Brain microvascular endothelial cell (primary cell): ENCODE results near the gene SLC24A3.

ENCODE experiments used
- DNase-seq: peaks from one replicate; pipeline ENCODE4 v3.0.0-alpha.2; 2020
- H3K27ac ChIP-seq: fragments of 250-450 bp; sonication (Bioruptor Pico); 2 replicates; pipeline ENCODE4 v1.5.1; 2020; ENCODE audit warnings: mild to moderate bottlenecking, moderate library complexity
- H3K27me3 ChIP-seq: fragments of 250-450 bp; sonication (Bioruptor Pico); replicated peaks from 2 replicates; pipeline ENCODE4 v1.5.1; 2020; ENCODE audit warnings: mild to moderate bottlenecking
- H3K36me3 ChIP-seq: fragments of 250-450 bp; sonication (Bioruptor Pico); replicated peaks from 2 replicates; pipeline ENCODE4 v1.5.1; 2020; ENCODE audit warnings: mild to moderate bottlenecking
- H3K4me3 ChIP-seq: 2 replicates; pipeline ENCODE4 v1.5.1; 2011; ENCODE audit warnings: low read depth, mild to moderate bottlenecking, control low read depth, low read length, moderate library complexity
- in situ Hi-C: cut with HindIII; loops from 2 replicates; pipeline ENCODE4 v1.10.0; 2017; ENCODE audit warnings: low sequenced_read_pairs, low pct_ligation_motif_present
- TF ChIP-seq, protein P1 (sequence below): IDR thresholded peaks from 2 replicates; pipeline ENCODE4 v1.5.1; 2011; ENCODE audit warnings: low read depth, mild to moderate bottlenecking, moderate library complexity, low read length, control low read depth, inconsistent platforms; ENCODE audit errors: missing control alignments

Gene SLC24A3

DNA sequence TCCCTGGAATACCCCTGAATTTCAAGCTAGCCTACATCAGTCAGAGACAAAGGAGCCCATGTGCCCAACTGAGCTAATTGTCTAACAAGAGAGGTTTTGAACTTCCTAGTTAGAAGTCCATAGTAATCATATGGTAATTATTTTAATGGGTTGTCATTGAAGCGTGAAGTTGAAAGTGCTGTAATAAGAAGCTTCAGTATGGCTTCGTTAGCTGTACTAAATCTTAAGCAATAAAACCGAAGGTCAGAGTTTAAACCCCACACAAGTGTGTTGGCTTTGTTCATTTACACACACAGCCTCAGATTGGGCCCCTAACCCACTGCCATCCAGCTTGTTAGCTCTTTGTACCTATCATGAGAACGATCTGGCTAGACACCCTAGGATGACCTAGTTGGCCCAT, 350.0 kb downstream of the SLC24A3 start:
- H3K36me3 ChIP-seq, result no peaks in the 10 kb centered on the region
- H3K4me3 ChIP-seq, result no peak overlapping the region

DNA sequence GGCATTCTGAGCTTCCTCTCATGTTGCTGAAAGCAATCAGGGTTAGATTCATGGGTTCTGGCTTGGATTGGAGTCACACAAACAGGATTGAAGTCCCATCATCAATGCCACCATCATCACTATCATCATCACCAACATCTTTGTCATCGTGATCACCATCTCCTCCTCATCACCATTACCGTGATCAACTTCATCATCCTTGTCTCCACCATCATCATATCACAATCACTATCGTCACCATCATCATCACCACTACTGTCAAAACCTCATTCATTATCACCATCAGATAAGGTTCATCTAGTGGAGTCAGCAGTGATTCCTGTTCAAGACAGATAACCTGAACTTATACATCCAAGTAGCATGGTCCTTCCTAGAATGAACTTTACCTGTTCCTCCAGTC, 351.8 kb downstream of the SLC24A3 start:
- Histone ChIP-seq H3K36me3 (no peaks in the 10 kb centered on the region), H3K27me3 (no peaks in the 10 kb centered on the region), H3K4me3 (no peak overlapping the region), H3K27ac (no peak overlapping the region)
- TF ChIP-seq, protein P1, sequence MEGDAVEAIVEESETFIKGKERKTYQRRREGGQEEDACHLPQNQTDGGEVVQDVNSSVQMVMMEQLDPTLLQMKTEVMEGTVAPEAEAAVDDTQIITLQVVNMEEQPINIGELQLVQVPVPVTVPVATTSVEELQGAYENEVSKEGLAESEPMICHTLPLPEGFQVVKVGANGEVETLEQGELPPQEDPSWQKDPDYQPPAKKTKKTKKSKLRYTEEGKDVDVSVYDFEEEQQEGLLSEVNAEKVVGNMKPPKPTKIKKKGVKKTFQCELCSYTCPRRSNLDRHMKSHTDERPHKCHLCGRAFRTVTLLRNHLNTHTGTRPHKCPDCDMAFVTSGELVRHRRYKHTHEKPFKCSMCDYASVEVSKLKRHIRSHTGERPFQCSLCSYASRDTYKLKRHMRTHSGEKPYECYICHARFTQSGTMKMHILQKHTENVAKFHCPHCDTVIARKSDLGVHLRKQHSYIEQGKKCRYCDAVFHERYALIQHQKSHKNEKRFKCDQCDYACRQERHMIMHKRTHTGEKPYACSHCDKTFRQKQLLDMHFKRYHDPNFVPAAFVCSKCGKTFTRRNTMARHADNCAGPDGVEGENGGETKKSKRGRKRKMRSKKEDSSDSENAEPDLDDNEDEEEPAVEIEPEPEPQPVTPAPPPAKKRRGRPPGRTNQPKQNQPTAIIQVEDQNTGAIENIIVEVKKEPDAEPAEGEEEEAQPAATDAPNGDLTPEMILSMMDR, result no peak
- DNase-seq, result no peak
- in situ Hi-C loops, result no loop called here

More for the DNA sequence above, 350.0 kb downstream of the SLC24A3 start:
- in situ Hi-C loops, result no loop called here
- H3K27me3 ChIP-seq, result no peaks in the 10 kb centered on the region
- no peak for DNase-seq
- TF ChIP-seq, protein P1, result no peak
- H3K27ac ChIP-seq, result no peak overlapping the region

DNA sequence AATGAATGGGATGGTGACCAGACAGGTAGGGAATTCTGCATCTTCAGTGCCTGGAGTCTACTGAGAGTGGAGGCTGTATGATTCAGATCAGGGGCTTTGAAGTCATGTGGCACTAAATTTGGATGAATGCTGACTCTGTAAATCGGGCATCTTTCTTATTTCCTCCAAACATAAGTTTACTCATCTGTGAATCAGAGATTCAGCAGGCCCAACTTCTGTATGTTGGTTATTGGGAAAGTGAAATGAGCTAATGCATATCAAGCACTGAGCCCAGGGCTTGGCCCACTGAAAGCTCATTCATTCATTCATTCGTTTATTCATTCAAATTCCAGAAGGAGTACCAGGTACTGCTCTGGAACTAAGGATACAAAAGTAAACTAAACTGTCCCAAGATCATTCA, 353.3 kb downstream of the SLC24A3 start:
- in situ Hi-C loops, result no loop called here
- Histone ChIP-seq H3K27ac (no peak overlapping the region), H3K27me3 (no peaks in the 10 kb centered on the region), H3K4me3 (no peak overlapping the region), H3K36me3 (no peaks in the 10 kb centered on the region)
- DNase-seq, result no peak
- TF ChIP-seq, protein P1, result no peak

DNA sequence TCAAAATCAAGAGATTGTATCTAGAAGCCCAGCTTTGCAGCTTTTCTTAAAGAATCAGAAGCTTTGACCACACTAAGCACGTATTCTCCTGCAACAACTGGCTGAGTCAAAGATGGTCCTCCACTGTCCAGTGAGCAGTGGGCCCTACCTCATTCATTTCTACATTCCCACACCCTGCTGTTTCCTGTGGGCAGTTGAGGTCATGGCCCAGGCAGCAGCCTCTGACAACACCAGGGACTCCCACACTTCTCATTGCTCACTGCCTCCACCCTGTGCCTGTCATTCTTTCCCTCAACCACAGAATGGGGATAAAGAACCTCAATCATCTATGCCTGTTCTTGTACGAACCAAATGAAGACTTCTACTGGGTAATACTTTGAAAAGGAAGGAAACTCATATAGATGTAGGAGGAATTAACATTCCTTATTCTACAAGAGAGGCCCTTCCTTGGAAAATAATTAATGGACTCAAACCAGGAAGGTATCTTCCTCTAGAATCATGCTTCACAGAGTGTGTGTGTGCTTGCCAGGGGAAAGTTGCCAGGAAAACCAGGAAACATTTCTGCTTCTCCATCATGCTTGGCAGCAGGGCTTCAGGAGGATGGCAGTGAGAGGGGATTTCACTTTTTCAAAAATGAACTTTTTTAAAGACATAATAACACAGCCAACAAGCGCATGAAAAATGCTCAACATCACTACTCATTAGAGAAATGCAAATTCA, 353.9 kb downstream of the SLC24A3 start:
- Histone ChIP-seq H3K36me3 (no peaks in the 10 kb centered on the region), H3K27ac (no peak overlapping the region), H3K4me3 (no peak overlapping the region), H3K27me3 (no peaks in the 10 kb centered on the region)
- in situ Hi-C loops, result no loop called here
- TF ChIP-seq, protein P1, result no peak
- DNase-seq, result peak; percentile 33

DNA sequence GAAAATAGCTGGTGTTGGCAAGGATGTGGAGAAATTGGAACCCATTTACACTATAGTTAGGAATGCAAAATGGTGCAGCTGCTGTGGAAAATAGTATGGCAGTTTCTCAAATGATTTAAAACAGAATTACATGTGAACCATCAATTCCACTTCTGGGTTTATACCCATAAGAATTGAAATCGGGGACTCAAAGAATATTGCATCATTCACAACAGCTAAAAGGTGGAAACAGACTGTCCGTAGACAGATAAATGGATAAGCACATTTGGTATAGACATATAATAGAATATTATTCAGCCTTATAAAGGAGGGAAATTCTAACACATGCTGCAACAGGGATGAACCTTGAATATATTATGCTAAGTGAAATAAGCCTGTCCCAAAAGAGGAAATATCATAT, 355.7 kb downstream of the SLC24A3 start:
- no peaks in the 10 kb centered on the region for H3K36me3 ChIP-seq
- H3K4me3 ChIP-seq, result no peak overlapping the region
- no peak for DNase-seq
- H3K27me3 ChIP-seq, result no peaks in the 10 kb centered on the region
- H3K27ac ChIP-seq, result no peak overlapping the region
- TF ChIP-seq, protein P1, result no peak
- in situ Hi-C loops, result no loop called here

DNA sequence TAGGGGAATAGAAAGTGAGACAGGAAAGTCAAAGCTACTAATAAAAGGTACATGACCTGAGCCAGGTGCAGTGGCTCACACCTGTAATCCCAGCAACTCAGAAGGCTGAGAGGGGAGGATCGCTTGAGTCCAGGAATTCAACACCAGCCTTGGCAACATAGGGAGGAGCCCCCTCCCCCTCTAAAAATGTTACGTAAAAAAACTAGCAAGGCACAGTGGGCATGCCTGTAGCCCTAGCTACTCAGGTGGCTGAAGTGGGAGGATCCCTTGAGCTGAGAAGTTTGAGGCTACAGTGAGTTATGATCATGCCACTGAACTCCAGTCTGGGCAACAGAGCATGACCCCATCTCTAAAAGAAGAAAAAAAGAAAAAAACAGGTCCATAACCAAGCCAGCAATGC, 359.6 kb downstream of the SLC24A3 start:
- in situ Hi-C loops, result no loop called here

More for the DNA sequence above, 359.6 kb downstream of the SLC24A3 start:
- H3K27ac ChIP-seq, result no peak overlapping the region
- H3K4me3 ChIP-seq, result no peak overlapping the region
- H3K36me3 ChIP-seq, result no peaks in the 10 kb centered on the region
- TF ChIP-seq, protein P1, result no peak
- H3K27me3 ChIP-seq, result no peaks in the 10 kb centered on the region
- no peak for DNase-seq
